ENCODE results near the gene RIPOR1.
"Not testable (repeated sequence)": the region's sequence is repeated elsewhere in the genome, so short reads cannot be mapped to it uniquely, and the experiment has no call there.

- not testable (repeated sequence) for TF ChIP-seq CTCF (optimal IDR thresholded peaks at IDR 0.05 in 1 of 3, IDR thresholded peaks at IDR 0.05 in 1 of 3, conservative IDR thresholded peaks at IDR 0.05 in 1 of 3; ENCODE audit: extremely low read depth in 1 of 3, insufficient read depth in 2 of 3, low read length in 3 of 3); EZH2 (IDR thresholded peaks at IDR 0.05; ENCODE audit: low read length)
Observed at GRCh38 chr16:67513892-67514291, 14.7 kb upstream of the RIPOR1 start.
